T-helper 1 cell treated with Interleukin-12 subunit alpha and Interleukin-12 subunit beta and Interleukin-4 antibody, amounts not matched to agents 30 ng/mL and 1 ng/mL, for 36 hours (primary cell): ENCODE results near the gene SAMD4A. TPM values are rescaled to one million over a fixed set of nuclear protein-coding genes. Genes with fewer than 3 reads are reported as not detected.

Source experiments
- intact Hi-C: fragments of 100-400 bp; cut with micrococcal nuclease; formaldehyde crosslinking; loops from one replicate; pipeline ENCODE4 v1.15.1; 2024
- total RNA-seq: library from RNA; stranded (reverse); gene quantifications from 2 replicates; pipeline ENCODE4 v1.2.3, GENCODE V29; 2022

Gene SAMD4A
- total RNA-seq, 1 donor from 2014 or later: 0.56 TPM

DNA sequence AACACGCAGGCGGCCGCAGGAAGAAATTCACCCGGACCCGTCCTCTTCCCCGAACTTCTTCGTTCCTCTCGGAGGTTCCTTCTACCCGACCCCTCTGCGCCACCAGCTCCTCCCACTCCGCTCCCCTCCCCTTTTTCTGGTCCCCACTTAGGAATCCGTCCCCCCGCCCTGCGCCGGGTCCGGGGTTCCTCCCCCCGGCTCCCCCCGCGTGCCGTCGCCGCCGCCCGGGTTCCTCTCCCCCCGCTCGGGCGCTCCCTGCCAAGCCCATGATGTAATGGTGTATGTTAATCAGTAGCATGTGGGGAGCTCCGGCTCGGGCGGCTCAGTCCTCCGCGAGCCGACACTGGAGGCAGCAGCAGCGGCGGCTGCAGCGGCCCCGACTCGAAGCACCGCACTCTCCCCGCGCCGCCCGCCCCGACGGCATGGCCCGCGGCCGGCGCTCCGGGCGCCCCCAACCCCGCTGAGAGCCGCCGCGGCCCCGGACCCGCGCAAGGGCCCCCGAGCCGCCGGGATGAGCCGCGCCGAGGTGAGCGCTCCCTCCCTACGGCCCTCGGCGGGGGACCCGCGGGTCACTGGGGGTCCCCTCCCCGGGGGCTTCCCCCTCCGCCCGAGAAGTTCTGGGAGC lies 1.0 kb upstream of the SAMD4A start:
- intact Hi-C loops: loop anchor here (1.0 to 10.0 kb wide), 8 partner anchors 125 to 1559 kb away; partner anchors contain the start of genes ATG14, CNIH1, MAPK1IP1L and SOCS4

DNA sequence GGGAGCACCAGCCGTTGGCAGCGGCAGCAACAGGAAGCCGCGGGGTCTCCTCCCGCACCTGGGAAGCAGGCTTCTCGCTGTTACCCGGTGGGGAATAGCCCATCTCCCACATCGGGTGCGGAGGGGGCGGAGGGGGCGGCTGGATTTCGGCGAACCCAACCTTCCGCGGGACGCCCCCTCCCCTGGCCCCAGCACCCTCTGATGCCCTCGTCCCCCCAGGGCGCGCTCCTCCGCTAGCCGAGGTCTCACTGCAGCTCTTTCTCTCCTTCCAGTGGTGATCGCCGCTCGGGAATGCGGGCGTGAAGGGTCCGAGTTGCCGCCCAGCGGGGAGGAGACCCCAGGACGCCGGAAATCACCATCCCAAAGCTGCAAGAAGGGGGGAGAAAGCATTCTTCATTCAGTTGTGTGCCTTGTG lies 303 bp downstream of the SAMD4A start:
- intact Hi-C loops: loop anchor here (1.0 to 10.0 kb wide), 5 partner anchors 78 to 1558 kb away; partner anchors contain the start of genes ATG14 and MAPK1IP1L

- intact Hi-C loops: loop anchor here (1.0 to 10.0 kb wide), 5 partner anchors 79 to 1557 kb away; partner anchors contain the start of genes ATG14 and MAPK1IP1L
Observed at GRCh38 chr14:54567639-54568561, 972 bp downstream of the SAMD4A start.

- intact Hi-C loops: loop anchor here (5.0 to 10.0 kb wide), 3 partner anchors 486 to 1556 kb away; partner anchors contain the start of genes ATG14 and MAPK1IP1L
Observed at GRCh38 chr14:54568821-54569595, 2.1 kb downstream of the SAMD4A start.

DNA sequence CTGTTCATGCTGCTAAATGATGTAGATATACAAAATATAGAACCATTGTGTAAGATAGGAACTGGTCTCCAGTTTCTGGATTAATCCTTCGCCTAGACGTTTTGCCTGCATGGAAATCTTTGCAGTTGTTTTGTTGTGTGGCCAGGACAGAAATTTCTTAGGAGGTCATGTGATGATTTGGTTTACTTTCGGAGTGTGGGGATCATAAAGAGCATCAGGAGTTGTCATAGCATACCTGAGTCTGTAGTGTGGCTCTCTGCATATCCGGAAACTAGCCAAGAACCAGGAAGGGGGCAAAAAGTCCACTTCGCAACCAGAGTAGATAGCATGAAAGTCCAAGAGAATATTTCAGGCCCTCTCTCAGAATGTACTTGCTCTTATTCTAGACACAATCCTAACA lies 3.1 kb downstream of the SAMD4A start:
- intact Hi-C loops: no loop called here

- intact Hi-C loops: no loop called here
Observed at GRCh38 chr14:54570631-54571415, 3.9 kb downstream of the SAMD4A start.

GRCh38 chr14:54572316-54572715 lies 5.4 kb downstream of the SAMD4A start:
- intact Hi-C loops: no loop called here

- intact Hi-C loops: no loop called here
Observed at GRCh38 chr14:54574528-54574927, 7.6 kb downstream of the SAMD4A start.

DNA sequence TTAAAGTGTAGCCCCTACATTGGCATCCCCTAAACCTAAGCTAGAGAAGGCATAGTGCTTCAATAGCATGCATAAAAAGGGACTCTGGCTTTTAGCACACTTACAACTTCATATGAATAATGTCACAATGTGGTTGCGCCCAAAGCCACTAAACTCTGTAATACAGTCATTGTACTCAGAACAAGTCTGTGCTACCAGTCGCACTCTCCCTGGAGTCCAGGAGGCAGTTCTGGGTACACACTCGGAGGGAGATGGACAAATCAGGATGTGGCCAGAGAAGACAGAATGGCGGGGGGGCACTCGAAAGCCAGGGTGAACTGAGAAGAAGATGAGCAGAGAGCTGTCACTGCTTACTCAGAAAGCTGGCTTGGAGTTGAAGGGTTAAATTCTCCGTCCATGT lies 10.6 kb downstream of the SAMD4A start:
- intact Hi-C loops: no loop called here

DNA sequence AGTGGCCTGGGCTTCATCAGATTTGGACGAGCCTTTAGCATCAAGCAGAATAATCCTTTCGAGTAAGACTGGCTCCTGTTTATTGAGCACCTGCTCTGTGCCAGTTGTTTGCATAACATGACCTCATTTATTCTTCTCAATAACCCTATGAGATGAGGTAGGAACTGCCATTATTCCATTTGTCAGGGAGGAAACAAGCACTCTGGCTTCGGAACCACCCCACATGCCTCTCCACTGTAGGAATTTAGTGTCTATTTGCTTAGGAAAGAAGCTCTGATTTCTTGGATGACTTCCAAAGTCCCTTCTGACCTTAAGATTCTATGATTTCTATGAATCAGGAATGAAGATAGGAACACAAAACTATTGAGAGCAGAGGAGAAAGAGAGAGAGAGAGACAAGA lies 11.0 kb downstream of the SAMD4A start:
- intact Hi-C loops: no loop called here

DNA sequence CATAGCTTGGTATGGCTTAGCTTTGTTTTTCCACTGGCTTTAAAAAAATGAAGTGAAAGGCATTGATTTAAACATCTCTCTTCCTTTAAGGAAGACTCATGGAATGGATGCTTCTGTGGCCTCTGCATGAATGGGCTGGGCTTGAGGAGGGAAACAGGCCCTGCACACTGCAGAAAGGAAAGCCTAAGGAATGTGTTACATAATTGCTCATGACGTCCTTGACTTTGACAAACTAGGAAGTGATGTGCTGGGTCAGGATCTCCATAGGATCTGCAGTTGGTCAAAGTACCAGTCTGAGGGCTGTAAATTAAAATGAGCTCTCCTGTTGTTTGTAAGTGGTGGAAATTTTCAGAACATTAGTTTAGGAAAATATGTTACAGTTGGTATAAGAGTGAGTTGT lies 12.7 kb downstream of the SAMD4A start:
- intact Hi-C loops: no loop called here

- intact Hi-C loops: no loop called here
Observed at GRCh38 chr14:54580933-54581332, 14.0 kb downstream of the SAMD4A start.

DNA sequence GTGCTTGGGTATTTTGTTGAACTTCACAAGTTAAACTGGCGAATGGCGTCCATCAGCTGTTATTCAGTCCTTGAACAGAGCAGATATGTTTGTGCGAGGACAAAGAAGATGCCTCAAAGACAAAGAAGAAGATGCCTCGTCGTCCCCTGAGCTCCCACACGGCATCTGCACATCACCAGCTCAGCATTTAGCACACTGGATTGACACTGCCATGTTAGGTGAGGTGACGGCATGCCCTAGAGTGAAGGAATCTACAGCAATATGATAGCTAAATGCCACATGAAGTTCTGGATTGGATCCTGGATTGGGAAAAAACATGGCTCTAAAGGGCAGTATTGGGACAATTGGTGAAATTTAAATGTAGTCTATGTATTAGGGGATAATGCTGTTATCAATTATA lies 15.4 kb downstream of the SAMD4A start:
- intact Hi-C loops: no loop called here

DNA sequence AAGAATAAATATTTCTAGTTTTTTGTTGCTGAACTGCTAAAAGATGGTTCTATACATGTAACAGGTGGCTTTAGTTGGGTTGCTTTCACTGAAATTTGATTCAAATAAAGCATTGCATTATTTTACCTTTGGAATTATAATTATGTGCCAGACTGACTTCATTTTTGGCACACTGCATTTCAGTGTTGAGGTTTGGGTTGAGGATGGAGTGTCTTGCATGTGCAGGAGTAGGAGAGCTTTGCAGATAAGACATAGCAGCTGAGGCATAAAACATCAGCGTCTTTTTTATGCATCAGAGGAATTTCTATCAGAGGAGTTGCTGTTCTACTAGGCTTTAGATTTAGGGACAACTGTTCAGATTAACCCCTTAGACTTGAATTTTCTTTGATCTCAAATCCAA lies 17.2 kb downstream of the SAMD4A start:
- intact Hi-C loops: no loop called here

GRCh38 chr14:54585214-54585613 lies 18.3 kb downstream of the SAMD4A start:
- intact Hi-C loops: no loop called here

- intact Hi-C loops: no loop called here
Observed at GRCh38 chr14:54589076-54589475, 22.1 kb downstream of the SAMD4A start.

DNA sequence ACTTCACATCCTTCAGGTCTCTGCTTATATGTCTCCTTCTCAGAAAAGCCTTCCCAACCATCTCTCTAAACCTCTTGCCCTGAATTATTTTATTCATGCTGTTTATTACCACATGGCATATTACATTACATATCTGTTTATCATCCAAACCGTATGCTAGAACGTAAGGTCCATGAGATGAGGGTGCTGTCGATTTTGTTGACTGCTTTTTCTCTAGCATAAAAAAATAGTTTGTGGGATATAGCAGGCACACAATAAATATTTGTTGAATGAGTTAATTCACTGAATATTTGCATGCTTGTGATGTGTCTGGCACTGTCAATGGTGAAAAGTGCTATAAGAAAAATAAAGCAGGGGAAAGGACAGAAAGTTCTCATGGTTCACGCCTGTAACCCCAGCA lies 22.9 kb downstream of the SAMD4A start:
- intact Hi-C loops: no loop called here

DNA sequence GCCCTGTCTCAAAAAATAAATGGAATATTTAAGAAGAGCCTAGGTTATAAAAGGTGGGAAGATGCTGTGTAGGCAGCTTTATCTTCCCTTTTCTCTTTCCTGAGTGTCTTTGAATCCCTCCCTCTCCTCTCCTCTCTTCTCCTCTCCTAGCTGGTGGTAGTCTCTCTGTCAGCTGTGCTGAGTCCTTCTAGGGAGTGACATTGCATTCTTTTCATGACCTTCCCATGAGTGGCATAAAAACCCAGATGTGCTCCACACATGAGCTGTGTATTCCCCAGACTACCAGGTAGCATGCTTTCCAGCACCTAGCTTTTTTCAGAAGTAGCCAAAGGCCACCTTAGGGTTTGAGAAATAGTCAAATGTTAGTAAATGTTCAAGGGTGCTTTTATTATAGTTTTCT lies 23.6 kb downstream of the SAMD4A start:
- intact Hi-C loops: no loop called here

DNA sequence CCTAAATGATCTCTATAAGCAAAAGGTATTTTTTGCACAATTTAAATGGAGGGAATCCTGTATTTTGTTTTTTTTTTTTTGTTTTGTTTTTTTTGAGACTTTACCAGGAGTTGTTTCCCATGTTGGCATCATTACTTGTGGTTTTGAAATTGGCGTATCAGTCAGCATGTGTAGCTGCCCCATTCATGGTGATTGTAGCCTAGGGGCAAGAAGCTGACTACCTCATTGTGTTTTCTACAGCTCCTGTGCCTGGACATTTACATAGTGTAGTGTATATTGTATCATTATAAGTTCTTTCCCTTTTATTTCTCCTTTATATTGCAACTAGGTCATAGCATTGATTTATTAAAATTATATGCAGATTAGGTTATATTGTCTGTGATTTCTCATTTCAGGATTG lies 24.5 kb downstream of the SAMD4A start:
- intact Hi-C loops: no loop called here

- intact Hi-C loops: no loop called here
Observed at GRCh38 chr14:54591866-54592265, 24.9 kb downstream of the SAMD4A start.

GRCh38 chr14:54593860-54594259 lies 26.9 kb downstream of the SAMD4A start:
- intact Hi-C loops: no loop called here
